Endothelial cell of umbilical vein (primary cell): ENCODE measurements around the gene ANP32A.

ENCODE experiments used
- EZH2 ChIP-seq: IDR thresholded peaks from 2 replicates; pipeline ENCODE4 v1.6.1; 2012; ENCODE audit warnings: borderline replicate concordance, low read depth, mild to moderate bottlenecking, moderate library complexity, low read length, inconsistent platforms; ENCODE audit not compliant: severe bottlenecking
- MAX ChIP-seq: IDR thresholded peaks from 2 replicates; pipeline ENCODE4 v1.6.1; 2011; ENCODE audit not compliant: insufficient read depth, insufficient read length
- POLR2A ChIP-seq: IDR thresholded peaks from 2 replicates; pipeline ENCODE4 v1.6.1; 2012; ENCODE audit warnings: low read depth, mild to moderate bottlenecking, control low read depth, low read length
- POLR2AphosphoS5 ChIP-seq: IDR thresholded peaks from 2 replicates; pipeline ENCODE4 v1.6.1; 2012; ENCODE audit warnings: low read depth, mild to moderate bottlenecking, control low read depth, low read length, moderate library complexity; ENCODE audit not compliant: insufficient read depth
- TF ChIP-seq, protein P1 (sequence below), 2 donors: IDR thresholded peaks; 1 replicate in 1 of 2; 2 replicates in 1 of 2; pipeline ENCODE4 v1.5.1; 2011; ENCODE audit warnings: low read length in 2 of 2, mild to moderate bottlenecking in 2 of 2, moderate library complexity in 2 of 2, control low read depth in 1 of 2, inconsistent platforms in 1 of 2, low read depth in 1 of 2; ENCODE audit not compliant: insufficient read depth in 1 of 2; ENCODE audit errors: extremely low read depth in 1 of 2

- TF ChIP-seq, protein P1, sequence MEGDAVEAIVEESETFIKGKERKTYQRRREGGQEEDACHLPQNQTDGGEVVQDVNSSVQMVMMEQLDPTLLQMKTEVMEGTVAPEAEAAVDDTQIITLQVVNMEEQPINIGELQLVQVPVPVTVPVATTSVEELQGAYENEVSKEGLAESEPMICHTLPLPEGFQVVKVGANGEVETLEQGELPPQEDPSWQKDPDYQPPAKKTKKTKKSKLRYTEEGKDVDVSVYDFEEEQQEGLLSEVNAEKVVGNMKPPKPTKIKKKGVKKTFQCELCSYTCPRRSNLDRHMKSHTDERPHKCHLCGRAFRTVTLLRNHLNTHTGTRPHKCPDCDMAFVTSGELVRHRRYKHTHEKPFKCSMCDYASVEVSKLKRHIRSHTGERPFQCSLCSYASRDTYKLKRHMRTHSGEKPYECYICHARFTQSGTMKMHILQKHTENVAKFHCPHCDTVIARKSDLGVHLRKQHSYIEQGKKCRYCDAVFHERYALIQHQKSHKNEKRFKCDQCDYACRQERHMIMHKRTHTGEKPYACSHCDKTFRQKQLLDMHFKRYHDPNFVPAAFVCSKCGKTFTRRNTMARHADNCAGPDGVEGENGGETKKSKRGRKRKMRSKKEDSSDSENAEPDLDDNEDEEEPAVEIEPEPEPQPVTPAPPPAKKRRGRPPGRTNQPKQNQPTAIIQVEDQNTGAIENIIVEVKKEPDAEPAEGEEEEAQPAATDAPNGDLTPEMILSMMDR (IDR thresholded peaks at IDR 0.05; ENCODE audit: extremely low read depth in 1 of 2, insufficient read depth in 1 of 2, low read depth in 1 of 2, low read length in 2 of 2) = no peak
- TF ChIP-seq MAX (no peak), EZH2 (no peak), POLR2AphosphoS5 (no peak), POLR2A (no peak)
Measured at GRCh38 chr15:68802373-68802772, 18.3 kb downstream of the ANP32A start.
